HAP-1 (cell line): ENCODE measurements around the gene LAMA2.

ENCODE experiments used
- DNase-seq, 2 experiments: peaks; one replicate each; pipeline ENCODE4 v3.0.0-alpha.2; 2016 to 2020; ENCODE audit warnings: low spot score in 2 of 2
- H3K27me3 ChIP-seq: fragments of 250-450 bp; sonication (Bioruptor Pico); 2 replicates; pipeline ENCODE4 v1.5.1; 2020; ENCODE audit warnings: low read depth, mild to moderate bottlenecking, moderate library complexity
- H3K36me3 ChIP-seq: fragments of 250-450 bp; sonication (Bioruptor Pico); replicated peaks from 2 replicates; pipeline ENCODE4 v1.5.1; 2020; ENCODE audit warnings: mild to moderate bottlenecking
- H3K4me1 ChIP-seq: fragments of 250-450 bp; sonication (Bioruptor Pico); 2 replicates; pipeline ENCODE4 v1.5.1; 2020; ENCODE audit warnings: mild to moderate bottlenecking
- H3K4me3 ChIP-seq: fragments of 250-450 bp; sonication (Bioruptor Pico); 2 replicates; pipeline ENCODE4 v1.5.1; 2020; ENCODE audit warnings: mild to moderate bottlenecking, moderate library complexity
- H3K9me3 ChIP-seq: fragments of 250-450 bp; sonication (Bioruptor Pico); 2 replicates; pipeline ENCODE4 v1.5.1; 2020; ENCODE audit warnings: mild to moderate bottlenecking, moderate library complexity
- in situ Hi-C: fragments of 300-500 bp; cut with MboI; formaldehyde crosslinking; loops from 3 replicates; pipeline ENCODE4 v1.14.3; 2020; ENCODE audit warnings: low sequenced_read_pairs, inconsistent platforms, mixed read lengths

The LAMA2 gene

DNA sequence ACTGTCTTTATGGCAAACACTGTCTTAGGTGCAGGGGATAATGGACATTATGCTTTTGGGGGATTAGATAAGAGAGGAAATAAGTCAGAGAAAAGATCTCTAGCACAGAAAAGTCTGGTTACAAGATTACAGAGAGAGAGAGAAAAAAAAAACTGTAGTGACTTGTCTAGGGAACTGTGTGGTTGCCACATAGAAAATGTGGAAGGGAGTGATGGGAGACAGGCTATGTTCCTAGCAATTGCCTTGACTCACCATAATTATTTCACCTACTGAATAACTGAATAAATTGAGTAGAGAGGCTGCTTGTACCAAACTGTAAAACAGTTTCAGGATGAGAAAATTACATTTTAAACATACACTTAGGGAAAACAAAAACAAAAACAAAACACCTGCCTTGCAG lies 229.7 kb downstream of the LAMA2 start:
- no peak overlapping the region for H3K4me3 ChIP-seq
- no peaks in the 10 kb centered on the region for H3K9me3 ChIP-seq
- in situ Hi-C loops: no loop called here

DNA sequence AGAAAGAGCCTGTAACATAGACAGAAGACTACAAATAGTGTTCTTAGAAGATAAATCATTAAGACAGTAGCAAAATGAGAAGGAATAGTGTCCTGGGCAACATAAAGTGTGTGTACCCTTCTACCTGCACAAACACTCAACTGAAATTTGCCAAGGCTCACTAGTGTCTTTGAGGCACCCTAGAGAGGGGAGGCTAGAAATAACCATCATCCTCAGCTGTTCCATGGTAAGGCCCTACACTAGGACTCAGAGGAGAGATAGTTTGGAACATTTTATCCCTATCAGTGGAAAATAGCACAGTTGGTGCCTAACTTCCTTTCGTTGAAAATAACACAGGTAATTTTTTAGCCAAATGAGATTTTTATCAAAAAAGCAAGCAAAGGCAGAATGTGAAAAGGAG lies 230.7 kb downstream of the LAMA2 start:
- no peaks in the 10 kb centered on the region for H3K36me3 ChIP-seq
- H3K4me1 ChIP-seq: no peaks in the 10 kb centered on the region; the same call in 1 of the 2 replicates
- no peak overlapping the region for H3K4me3 ChIP-seq
- H3K9me3 ChIP-seq: no peaks in the 10 kb centered on the region
- no peaks in the 10 kb centered on the region for H3K27me3 ChIP-seq
- no peak for DNase-seq
- in situ Hi-C loops: no loop called here

More for the DNA sequence above, 229.7 kb downstream of the LAMA2 start:
- H3K36me3 ChIP-seq: no peaks in the 10 kb centered on the region
- H3K27me3 ChIP-seq: no peaks in the 10 kb centered on the region
- DNase-seq: no peak
- H3K4me1 ChIP-seq: no peaks in the 10 kb centered on the region; the same call in 1 of the 2 replicates

DNA sequence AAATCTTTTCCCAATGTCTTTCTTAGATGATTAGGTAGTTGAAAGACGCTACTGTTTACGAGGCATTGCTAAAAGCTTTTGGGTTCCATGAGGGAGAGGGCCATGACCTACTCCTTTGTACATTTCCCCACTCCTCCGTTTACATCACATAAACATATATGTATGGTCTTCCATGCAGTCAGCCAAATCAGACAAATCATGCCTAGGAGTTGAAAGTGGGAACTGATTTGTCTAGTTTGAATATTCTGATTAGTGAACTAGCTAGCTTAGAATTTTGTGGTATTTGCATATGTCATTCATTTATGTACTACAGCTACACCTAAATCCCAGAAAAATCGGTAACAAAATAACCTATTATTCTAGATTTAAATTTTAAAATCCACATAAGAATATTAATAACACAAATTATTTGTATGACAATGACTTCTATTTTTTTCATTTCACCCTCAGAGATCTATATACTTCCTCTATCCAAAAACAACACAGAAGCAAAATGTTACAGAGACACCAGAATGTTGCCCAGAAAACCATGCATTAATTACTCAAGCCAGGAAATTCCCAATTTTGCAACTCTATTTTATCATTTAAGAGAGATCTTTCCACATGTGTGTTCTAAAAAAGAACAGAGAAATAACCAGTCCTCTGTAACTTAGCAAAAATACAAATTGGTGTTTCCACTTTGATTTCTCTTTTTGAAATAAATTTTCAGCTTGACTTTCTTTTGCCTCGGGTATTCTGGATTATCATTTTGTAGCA lies 231.9 kb downstream of the LAMA2 start:
- in situ Hi-C loops: no loop called here
- Histone ChIP-seq H3K36me3 (no peaks in the 10 kb centered on the region), H3K4me1 (no peaks in the 10 kb centered on the region; the same call in 1 of the 2 replicates), H3K27me3 (no peaks in the 10 kb centered on the region), H3K4me3 (no peak overlapping the region), H3K9me3 (no peaks in the 10 kb centered on the region)
- no peak for DNase-seq

DNA sequence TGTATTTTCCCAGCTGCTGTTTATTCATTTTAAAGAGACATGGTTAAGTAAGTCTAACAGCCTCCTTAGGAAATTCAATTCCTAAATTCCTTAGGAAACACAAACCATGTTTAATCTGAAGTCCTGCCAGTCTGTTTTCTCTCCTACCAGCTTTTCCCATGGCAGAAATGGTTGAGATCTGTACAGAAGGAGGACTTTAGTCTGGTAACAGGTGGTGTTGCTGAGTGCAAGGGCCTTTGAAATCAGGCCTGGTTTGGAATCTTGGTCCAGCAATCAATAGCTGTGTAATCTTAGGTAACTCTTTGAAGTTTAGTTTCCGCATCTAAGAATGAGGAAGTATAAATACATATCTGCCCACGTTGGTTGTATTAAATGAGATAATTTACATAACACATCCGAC lies 232.5 kb downstream of the LAMA2 start:
- Histone ChIP-seq H3K4me1 (no peaks in the 10 kb centered on the region; the same call in 1 of the 2 replicates), H3K4me3 (no peak overlapping the region), H3K27me3 (no peaks in the 10 kb centered on the region), H3K9me3 (no peaks in the 10 kb centered on the region), H3K36me3 (no peaks in the 10 kb centered on the region)
- in situ Hi-C loops: no loop called here
- DNase-seq: no peak

DNA sequence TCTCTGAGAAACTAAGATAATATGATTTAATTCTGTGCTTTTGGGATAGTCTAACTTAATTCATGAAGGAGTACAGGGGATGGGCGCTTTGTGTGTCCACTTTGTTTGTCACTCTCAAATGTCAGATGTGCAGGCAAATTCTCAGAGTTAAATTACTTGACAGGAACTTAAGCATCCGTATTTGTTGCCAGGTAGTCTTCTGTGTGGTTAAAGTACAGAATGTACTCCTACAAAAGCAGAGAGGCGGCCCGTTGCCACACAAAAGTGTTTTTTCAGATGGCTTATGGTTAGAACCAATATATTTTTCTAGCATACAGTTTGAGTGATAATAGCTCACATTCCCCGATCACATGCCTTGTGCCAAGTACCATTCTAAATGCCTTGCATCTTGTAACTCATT lies 234.4 kb downstream of the LAMA2 start:
- no peak overlapping the region for H3K4me3 ChIP-seq
- no peaks in the 10 kb centered on the region for H3K27me3 ChIP-seq
- H3K9me3 ChIP-seq: no peaks in the 10 kb centered on the region
- no peak for DNase-seq
- in situ Hi-C loops: no loop called here
- H3K4me1 ChIP-seq: no peaks in the 10 kb centered on the region
- no peaks in the 10 kb centered on the region for H3K36me3 ChIP-seq

DNA sequence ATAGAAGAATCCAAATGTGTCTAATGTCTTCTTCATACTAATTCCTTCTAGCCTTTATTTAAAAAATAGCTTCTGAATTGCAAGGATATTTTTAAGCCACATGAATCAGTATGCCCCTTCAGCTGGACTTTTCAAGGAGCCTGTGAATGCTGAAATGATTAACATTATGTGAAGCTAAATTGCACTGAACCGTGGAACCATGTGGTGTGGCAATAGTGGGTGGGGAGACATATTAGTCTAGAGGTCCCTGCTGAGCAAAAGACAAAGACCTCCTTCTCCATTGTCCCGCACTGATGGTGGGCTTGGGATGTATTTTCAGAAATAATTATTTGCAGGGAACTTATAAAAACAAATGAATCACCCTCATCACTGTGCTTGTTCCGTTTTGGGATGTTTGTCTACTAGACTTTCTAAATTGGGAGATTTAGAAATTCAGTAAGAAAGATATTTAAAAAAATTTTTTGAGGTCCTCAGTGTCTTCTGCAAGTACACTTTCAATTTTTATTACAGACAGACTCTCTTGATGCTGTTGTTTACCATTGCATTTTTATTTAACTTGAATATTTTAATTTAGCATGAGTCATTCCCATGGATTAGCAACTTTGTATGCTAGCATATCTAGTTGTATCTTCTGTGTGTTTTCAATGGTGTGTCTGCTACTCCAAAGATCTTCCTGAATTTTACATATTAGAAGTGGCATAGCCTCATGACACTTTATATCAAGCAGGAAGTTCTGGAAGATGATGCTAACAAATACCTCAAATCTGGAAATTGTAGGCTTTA lies 238.1 kb downstream of the LAMA2 start:
- no peaks in the 10 kb centered on the region for H3K9me3 ChIP-seq
- H3K27me3 ChIP-seq: no peaks in the 10 kb centered on the region
- H3K4me1 ChIP-seq: no peaks in the 10 kb centered on the region
- no peak overlapping the region for H3K4me3 ChIP-seq
- H3K36me3 ChIP-seq: no peaks in the 10 kb centered on the region
- in situ Hi-C loops: no loop called here
- DNase-seq: no peak

DNA sequence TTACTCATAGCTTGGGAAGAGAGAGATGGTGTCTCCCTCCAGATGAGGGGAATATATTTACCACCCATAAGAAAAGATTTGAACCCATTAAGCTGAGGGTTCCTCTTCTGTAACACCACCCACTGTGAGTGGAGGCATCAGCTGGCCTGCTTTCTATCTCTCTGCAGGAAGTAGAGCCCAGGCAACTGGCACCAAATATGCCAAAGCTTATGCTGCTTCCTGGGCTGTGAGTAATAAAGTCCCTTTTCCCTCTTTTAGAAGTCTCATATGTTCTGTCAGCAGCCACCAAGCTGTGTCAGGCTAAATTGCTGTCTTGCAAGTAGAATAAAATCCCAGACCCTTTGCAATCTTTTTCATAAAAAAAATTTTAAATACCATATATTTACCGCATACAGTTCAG lies 241.4 kb downstream of the LAMA2 start:
- no peak for DNase-seq
- Histone ChIP-seq H3K4me1 (no peaks in the 10 kb centered on the region), H3K36me3 (no peaks in the 10 kb centered on the region), H3K27me3 (no peaks in the 10 kb centered on the region), H3K4me3 (no peak overlapping the region), H3K9me3 (no peaks in the 10 kb centered on the region)
- in situ Hi-C loops: no loop called here

DNA sequence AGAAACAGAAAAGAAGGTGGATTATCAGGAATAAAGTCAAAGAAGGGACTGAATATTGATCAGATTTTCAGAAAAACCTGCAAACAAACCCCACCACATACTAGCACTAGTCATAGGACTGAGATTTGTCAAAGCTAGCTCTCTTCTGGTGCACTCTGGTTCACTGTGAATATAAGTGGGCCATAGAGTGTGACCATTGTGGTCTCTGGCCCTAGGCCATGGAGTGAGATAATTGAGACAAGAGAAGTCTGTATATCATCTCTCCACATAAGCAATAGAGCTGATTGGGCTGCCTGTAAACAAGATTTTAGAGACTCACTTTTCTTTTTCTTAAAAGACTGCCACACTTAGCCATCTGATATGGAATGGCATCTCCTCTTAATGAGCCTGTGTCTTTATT lies 247.2 kb downstream of the LAMA2 start:
- in situ Hi-C loops: no loop called here
- no peaks in the 10 kb centered on the region for H3K4me1 ChIP-seq
- no peaks in the 10 kb centered on the region for H3K27me3 ChIP-seq
- no peaks in the 10 kb centered on the region for H3K9me3 ChIP-seq
- no peak overlapping the region for H3K4me3 ChIP-seq
- H3K36me3 ChIP-seq: no peaks in the 10 kb centered on the region
- no peak for DNase-seq

DNA sequence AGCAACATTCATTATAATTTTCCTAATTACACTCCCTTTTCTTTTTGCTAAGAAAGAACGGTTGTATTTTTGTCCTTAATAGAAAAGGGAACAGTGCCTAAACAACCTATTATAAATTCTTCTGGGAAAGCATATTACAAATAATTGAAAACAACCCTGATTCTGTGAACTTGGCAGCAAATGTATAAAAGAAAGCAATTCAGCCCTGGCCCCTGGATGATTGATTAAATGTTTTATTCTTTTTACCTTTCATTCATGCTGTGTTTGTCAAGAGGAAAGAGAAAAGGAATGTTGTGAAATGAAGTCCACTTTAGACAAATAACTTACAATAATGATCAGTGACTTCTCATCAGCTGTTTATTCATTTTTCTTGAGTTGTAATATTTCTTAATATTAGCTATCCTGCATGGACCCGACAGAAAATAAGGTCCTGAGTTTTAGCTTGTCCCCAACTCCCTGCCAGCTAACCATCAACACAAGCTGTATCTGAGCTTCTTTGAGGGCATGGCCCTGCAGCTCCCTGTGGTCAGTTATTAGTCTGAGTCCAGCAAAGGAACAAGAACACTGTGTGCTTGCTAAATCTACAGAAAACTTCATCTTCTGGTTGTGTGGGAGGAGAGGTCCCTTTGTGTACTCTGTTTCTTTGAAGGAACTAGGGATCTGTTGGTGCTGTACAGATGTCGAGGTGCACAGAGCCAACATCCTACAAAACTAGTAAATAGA lies 248.2 kb downstream of the LAMA2 start:
- no peak overlapping the region for H3K4me3 ChIP-seq
- no peak for DNase-seq
- H3K9me3 ChIP-seq: no peaks in the 10 kb centered on the region
- no peaks in the 10 kb centered on the region for H3K4me1 ChIP-seq
- no peaks in the 10 kb centered on the region for H3K27me3 ChIP-seq
- no peaks in the 10 kb centered on the region for H3K36me3 ChIP-seq
- in situ Hi-C loops: no loop called here

DNA sequence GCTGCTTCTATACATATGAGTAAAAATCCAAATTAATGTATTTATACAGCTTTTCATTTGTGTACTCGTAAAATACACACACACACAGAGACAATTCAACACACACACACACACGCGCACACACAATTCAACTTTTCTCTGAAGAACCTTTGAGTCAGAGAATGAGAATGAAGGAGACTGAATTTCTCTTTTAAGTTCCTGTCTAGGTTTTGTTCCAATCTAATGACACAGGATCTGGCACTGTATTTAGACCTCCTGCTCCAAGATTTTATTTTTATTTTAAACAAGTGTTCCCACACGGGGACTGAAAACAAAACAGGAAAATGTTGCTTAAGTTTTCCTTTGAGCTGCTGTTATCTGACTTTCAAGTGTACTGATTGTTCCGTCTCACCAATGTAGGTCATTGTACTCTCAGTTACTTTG lies 250.8 kb downstream of the LAMA2 start:
- Histone ChIP-seq H3K9me3 (no peaks in the 10 kb centered on the region), H3K36me3 (no peaks in the 10 kb centered on the region), H3K27me3 (no peaks in the 10 kb centered on the region), H3K4me1 (no peaks in the 10 kb centered on the region), H3K4me3 (no peak overlapping the region)
- DNase-seq: no peak
- in situ Hi-C loops: no loop called here

DNA sequence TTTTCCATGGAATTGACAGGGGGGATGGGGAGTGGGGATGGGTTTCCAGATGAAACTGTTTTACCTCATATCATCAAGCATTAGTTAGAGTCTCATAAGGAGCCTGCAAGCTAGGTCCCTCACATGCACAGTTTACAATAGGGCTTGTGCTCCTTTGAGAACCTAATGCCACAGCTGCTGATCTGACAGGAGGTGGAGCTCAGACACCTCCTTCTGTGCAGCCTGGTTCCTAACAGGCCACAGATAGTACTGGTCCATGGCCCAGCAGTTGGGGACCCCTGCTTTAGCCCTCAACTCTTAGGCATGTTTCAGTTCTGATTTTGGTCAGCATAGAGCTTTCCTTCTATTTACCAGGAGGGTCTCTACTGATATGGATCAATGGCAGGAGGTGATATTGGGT lies 251.6 kb downstream of the LAMA2 start:
- H3K27me3 ChIP-seq: no peaks in the 10 kb centered on the region
- 0 out of 2 replicates have a peak, but pooled peaks cover 2% of the 10 kb centered on the region for H3K4me1 ChIP-seq
- no peaks in the 10 kb centered on the region for H3K36me3 ChIP-seq
- H3K4me3 ChIP-seq: no peak overlapping the region
- in situ Hi-C loops: no loop called here
- DNase-seq: no peak
- no peaks in the 10 kb centered on the region for H3K9me3 ChIP-seq

DNA sequence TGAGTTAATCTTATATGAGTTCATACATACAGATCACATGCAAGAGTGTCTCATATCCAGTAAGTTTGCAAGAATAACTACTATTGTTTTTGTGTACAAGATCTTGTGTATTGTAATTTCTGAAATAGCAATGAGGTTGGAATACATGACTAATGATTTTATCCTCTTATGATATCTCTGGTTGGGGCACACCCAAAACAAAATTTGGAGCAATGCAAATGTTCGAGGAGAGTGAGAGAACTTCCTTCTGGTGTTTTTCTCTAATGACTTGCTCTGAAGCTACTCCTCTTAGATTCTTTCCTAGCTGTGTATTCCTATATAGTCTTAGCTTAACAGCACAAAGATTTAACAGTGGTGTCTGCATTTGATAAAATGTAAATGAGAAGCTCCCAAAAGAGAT lies 252.5 kb downstream of the LAMA2 start:
- DNase-seq: no peak
- Histone ChIP-seq H3K4me3 (no peak overlapping the region), H3K27me3 (no peaks in the 10 kb centered on the region), H3K36me3 (no peaks in the 10 kb centered on the region), H3K9me3 (no peaks in the 10 kb centered on the region), H3K4me1 (0 out of 2 replicates have a peak, but pooled peaks cover 2% of the 10 kb centered on the region)
- in situ Hi-C loops: no loop called here

DNA sequence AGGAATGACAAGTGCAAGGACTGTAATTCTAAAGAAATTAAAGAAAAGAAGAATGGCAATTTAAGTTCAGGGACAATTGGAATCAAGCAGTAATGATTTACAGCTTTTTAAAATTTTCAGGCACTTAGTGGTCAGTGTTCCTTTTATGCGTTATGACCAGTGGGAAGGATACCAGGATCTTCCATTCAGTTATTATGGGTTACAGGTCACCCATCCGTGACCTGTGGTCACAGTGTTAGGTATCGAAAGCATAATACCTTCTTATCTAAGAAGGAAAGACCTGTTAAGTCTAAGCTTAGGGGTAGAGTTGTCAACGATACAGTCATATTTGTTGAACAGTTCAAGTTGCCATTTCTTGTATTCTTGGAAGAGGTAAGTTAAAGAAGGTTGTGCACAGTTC lies 253.8 kb downstream of the LAMA2 start:
- H3K4me3 ChIP-seq: no peak overlapping the region
- no peak for DNase-seq
- no peaks in the 10 kb centered on the region for H3K27me3 ChIP-seq
- 0 out of 2 replicates have a peak, but pooled peaks cover 2% of the 10 kb centered on the region for H3K4me1 ChIP-seq
- H3K36me3 ChIP-seq: no peaks in the 10 kb centered on the region
- in situ Hi-C loops: no loop called here
- no peaks in the 10 kb centered on the region for H3K9me3 ChIP-seq
